Spinal cord (tissue), 10 donors: ENCODE measurements around the gene QTRT2. TPM values are rescaled to one million over a fixed set of nuclear protein-coding genes. Genes with fewer than 3 reads are reported as not detected.

Source experiments
- DNase-seq, 6 donors: peaks; one replicate each; pipeline versions ENCODE4 v3.0.0 to v3.0.0-alpha.2; 2013 to 2015; ENCODE audit warnings: low spot score in 6 of 6, low read depth in 4 of 6
- H3K27ac ChIP-seq: one replicate; pipeline ENCODE4 v1.5.1; 2013; ENCODE audit warnings: low read depth, low read length, control low read depth
- H3K27me3 ChIP-seq: one replicate; pipeline ENCODE4 v1.6.1; 2013; ENCODE audit warnings: low read length; ENCODE audit not compliant: control insufficient read depth, insufficient read depth
- H3K36me3 ChIP-seq: one replicate; pipeline ENCODE4 v1.6.1; 2013; ENCODE audit warnings: low read length; ENCODE audit not compliant: control insufficient read depth, insufficient read depth
- H3K4me1 ChIP-seq: one replicate; pipeline ENCODE4 v1.6.1; 2013; ENCODE audit warnings: low read length; ENCODE audit not compliant: control insufficient read depth, insufficient read depth
- H3K4me3 ChIP-seq: one replicate; pipeline ENCODE4 v1.5.1; 2013; ENCODE audit warnings: low read depth, low read length, control low read depth
- H3K9me3 ChIP-seq: one replicate; pipeline ENCODE4 v1.6.1; 2013; ENCODE audit warnings: low read length; ENCODE audit not compliant: control insufficient read depth, insufficient read depth
- WGBS: methylation state at CpG from one replicate; pipeline ENCODE4 v1.1.5; 2013; ENCODE audit warnings: missing lambda C conversion rate; ENCODE audit not compliant: insufficient coverage; 5-methylcytosine and 5-hydroxymethylcytosine counted together
- polyA plus RNA-seq, 2 donors: library from polyadenylated mRNA; unstranded; fragments of 120-200 nt; gene quantifications; one replicate each; pipeline ENCODE4 v1.2.1, GENCODE V29; 2013; ENCODE audit not compliant: insufficient read length in 2 of 2
- total RNA-seq, 2 donors: library from RNA; depleted of rRNA in 1 of 2; stranded (reverse); fragments of 120-200 nt in 1 of 2; fragments of >200 nt in 1 of 2; gene quantifications; one replicate each; pipeline versions ENCODE4 v1.2.3 to v1.2.4, GENCODE V29; 2013 to 2014
- donor health status: healthy.

QTRT2 gene
- total and polyA plus RNA-seq, 4 donors = 10.0 to 23.9 (median 18.2) TPM

GRCh38 chr3:114034211-114034610 lies 22.3 kb upstream of the QTRT2 start:
- Histone ChIP-seq H3K9me3 (no peaks in the 10 kb centered on the region), H3K4me3 (no peak overlapping the region), H3K27ac (no peak overlapping the region), H3K4me1 (no peaks in the 10 kb centered on the region), H3K36me3 (no peaks in the 10 kb centered on the region), H3K27me3 (no peaks in the 10 kb centered on the region)
- no peak for DNase-seq

- Histone ChIP-seq H3K4me1 (no peaks in the 10 kb centered on the region), H3K27ac (no peak overlapping the region), H3K36me3 (no peaks in the 10 kb centered on the region), H3K27me3 (no peaks in the 10 kb centered on the region), H3K9me3 (no peaks in the 10 kb centered on the region), H3K4me3 (no peak overlapping the region)
- WGBS = 88% methylated on average over 2 of the region's 5 CpGs
- no peak for DNase-seq
These were observed 21.6 kb upstream of the QTRT2 start for GRCh38 chr3:114034787-114035545.

GRCh38 chr3:114035896-114036295 lies 20.6 kb upstream of the QTRT2 start:
- DNase-seq = no peak
- WGBS = 100% methylated on average over 1 of the region's 3 CpGs
- Histone ChIP-seq H3K27me3 (no peaks in the 10 kb centered on the region), H3K4me1 (no peaks in the 10 kb centered on the region), H3K27ac (no peak overlapping the region), H3K4me3 (no peak overlapping the region), H3K9me3 (no peaks in the 10 kb centered on the region), H3K36me3 (no peaks in the 10 kb centered on the region)

GRCh38 chr3:114043205-114043604 lies 13.3 kb upstream of the QTRT2 start:
- H3K27me3 ChIP-seq = no peaks in the 10 kb centered on the region
- H3K27ac ChIP-seq = no peak overlapping the region
- no peaks in the 10 kb centered on the region for H3K36me3 ChIP-seq
- no peaks in the 10 kb centered on the region for H3K9me3 ChIP-seq
- H3K4me1 ChIP-seq = no peaks in the 10 kb centered on the region
- no peak for DNase-seq
- no peak overlapping the region for H3K4me3 ChIP-seq

- H3K36me3 ChIP-seq = no peaks in the 10 kb centered on the region
- no peak for DNase-seq
- no peak overlapping the region for H3K4me3 ChIP-seq
- H3K4me1 ChIP-seq = peaks cover 3% of the 10 kb centered on the region
- WGBS = 100% methylated on average over 1 of the region's 2 CpGs
- no peaks in the 10 kb centered on the region for H3K9me3 ChIP-seq
- H3K27ac ChIP-seq = no peak overlapping the region
- no peaks in the 10 kb centered on the region for H3K27me3 ChIP-seq
These were observed 4.3 kb upstream of the QTRT2 start for GRCh38 chr3:114052216-114052615.

GRCh38 chr3:114057011-114057347 lies 442 bp downstream of the QTRT2 start:
- Histone ChIP-seq H3K27ac (peak overlapping the region; percentile 9), H3K36me3 (no peaks in the 10 kb centered on the region), H3K27me3 (no peaks in the 10 kb centered on the region), H3K9me3 (no peaks in the 10 kb centered on the region), H3K4me3 (peak overlapping the region; percentile 69), H3K4me1 (peaks cover 6% of the 10 kb centered on the region)
- DNase-seq = no peak
- 0% methylated on average over 8 of the region's 8 CpGs for WGBS

- no peaks in the 10 kb centered on the region for H3K27me3 ChIP-seq
These were observed 2.1 kb downstream of the QTRT2 start for GRCh38 chr3:114058646-114059045.

GRCh38 chr3:114060906-114061655 lies 4.5 kb downstream of the QTRT2 start:
- H3K4me1 ChIP-seq = peaks cover 6% of the 10 kb centered on the region
- H3K4me3 ChIP-seq = no peak overlapping the region
- 97% methylated on average over 6 of the region's 8 CpGs for WGBS

More at GRCh38 chr3:114058646-114059045, 2.1 kb downstream of the QTRT2 start:
- H3K27ac ChIP-seq = no peak overlapping the region
- no peak overlapping the region for H3K4me3 ChIP-seq
- 97% methylated on average over 4 of the region's 8 CpGs for WGBS
- H3K9me3 ChIP-seq = no peaks in the 10 kb centered on the region
- DNase-seq = no peak
- peaks cover 6% of the 10 kb centered on the region for H3K4me1 ChIP-seq
- H3K36me3 ChIP-seq = no peaks in the 10 kb centered on the region

GRCh38 chr3:114067804-114068203 lies 11.3 kb downstream of the QTRT2 start:
- H3K27ac ChIP-seq = no peak overlapping the region
- H3K27me3 ChIP-seq = no peaks in the 10 kb centered on the region
- H3K4me1 ChIP-seq = no peaks in the 10 kb centered on the region
- DNase-seq = no peak
- peaks cover 15% of the 10 kb centered on the region for H3K36me3 ChIP-seq
- WGBS = 100% methylated on average over 2 of the region's 4 CpGs
- no peaks in the 10 kb centered on the region for H3K9me3 ChIP-seq
- no peak overlapping the region for H3K4me3 ChIP-seq

More at GRCh38 chr3:114060906-114061655, 4.5 kb downstream of the QTRT2 start:
- Histone ChIP-seq H3K27me3 (no peaks in the 10 kb centered on the region), H3K9me3 (no peaks in the 10 kb centered on the region), H3K36me3 (no peaks in the 10 kb centered on the region), H3K27ac (no peak overlapping the region)
- DNase-seq = no peak

- no peaks in the 10 kb centered on the region for H3K9me3 ChIP-seq
- H3K27ac ChIP-seq = no peak overlapping the region
- H3K4me1 ChIP-seq = no peaks in the 10 kb centered on the region
- H3K27me3 ChIP-seq = no peaks in the 10 kb centered on the region
- 100% methylated on average over 1 of the region's 4 CpGs for WGBS
- peaks cover 17% of the 10 kb centered on the region for H3K36me3 ChIP-seq
- DNase-seq = no peak
- no peak overlapping the region for H3K4me3 ChIP-seq
These were observed 11.8 kb downstream of the QTRT2 start for GRCh38 chr3:114068336-114068735.
